ENCODE results near the gene STYXL2. TPM values are rescaled to one million over a fixed set of nuclear protein-coding genes. Genes with fewer than 3 reads are reported as not detected.

The STYXL2 gene
- total RNA-seq, 1 donor from 2014 or later, result not detected

- no peak for DNase-seq (ENCODE audit: extremely low spot score, unreplicated experiment)
- no peak for TF ChIP-seq CTCF (conservative IDR thresholded peaks at IDR 0.05)
- Mint-ChIP-seq H3K4me1 (ENCODE audit: unreplicated experiment) (peaks cover 14% of the 10 kb centered on the region), H3K4me3 (no peak overlapping the region), H3K9me3 (no peaks in the 10 kb centered on the region), H3K36me3 (no peaks in the 10 kb centered on the region), H3K27ac (no peak overlapping the region), H3K27me3 (no peaks in the 10 kb centered on the region)
Observed at GRCh38 chr1:167092653-167093052, 1.2 kb upstream of the STYXL2 start.

- H3K9me3 Mint-ChIP-seq, result no peaks in the 10 kb centered on the region
- peaks cover 14% of the 10 kb centered on the region for H3K4me1 Mint-ChIP-seq (ENCODE audit: unreplicated experiment)
- no peaks in the 10 kb centered on the region for H3K36me3 Mint-ChIP-seq
- no peaks in the 10 kb centered on the region for H3K27me3 Mint-ChIP-seq
- no peak overlapping the region for H3K4me3 Mint-ChIP-seq
- no peak for TF ChIP-seq CTCF (conservative IDR thresholded peaks at IDR 0.05)
- no peak overlapping the region for H3K27ac Mint-ChIP-seq
- DNase-seq (ENCODE audit: extremely low spot score, unreplicated experiment), result no peak
Observed at GRCh38 chr1:167094690-167095089, 815 bp downstream of the STYXL2 start.

GRCh38 chr1:167095368-167095767, 1.5 kb downstream of the STYXL2 start:
- Mint-ChIP-seq H3K4me3 (no peak overlapping the region), H3K27me3 (no peaks in the 10 kb centered on the region), H3K9me3 (no peaks in the 10 kb centered on the region), H3K36me3 (no peaks in the 10 kb centered on the region), H3K27ac (no peak overlapping the region), H3K4me1 (ENCODE audit: unreplicated experiment) (peaks cover 14% of the 10 kb centered on the region)
- DNase-seq (ENCODE audit: extremely low spot score, unreplicated experiment), result no peak
- TF ChIP-seq CTCF (conservative IDR thresholded peaks at IDR 0.05), result no peak

- H3K27me3 Mint-ChIP-seq, result no peaks in the 10 kb centered on the region
- H3K27ac Mint-ChIP-seq, result no peak overlapping the region
- no peak for TF ChIP-seq CTCF (conservative IDR thresholded peaks at IDR 0.05)
- H3K4me3 Mint-ChIP-seq, result no peak overlapping the region
- H3K4me1 Mint-ChIP-seq (ENCODE audit: unreplicated experiment), result peaks cover 16% of the 10 kb centered on the region
- no peak for DNase-seq (ENCODE audit: extremely low spot score, unreplicated experiment)
- no peaks in the 10 kb centered on the region for H3K9me3 Mint-ChIP-seq
- no peaks in the 10 kb centered on the region for H3K36me3 Mint-ChIP-seq
Observed at GRCh38 chr1:167099851-167100250, 6.0 kb downstream of the STYXL2 start.

GRCh38 chr1:167100730-167101129, 6.9 kb downstream of the STYXL2 start:
- Mint-ChIP-seq H3K27ac (no peak overlapping the region), H3K36me3 (no peaks in the 10 kb centered on the region), H3K4me3 (no peak overlapping the region), H3K27me3 (no peaks in the 10 kb centered on the region), H3K9me3 (no peaks in the 10 kb centered on the region), H3K4me1 (ENCODE audit: unreplicated experiment) (peaks cover 16% of the 10 kb centered on the region)
- no peak for TF ChIP-seq CTCF (conservative IDR thresholded peaks at IDR 0.05)
- no peak for DNase-seq (ENCODE audit: extremely low spot score, unreplicated experiment)

- H3K36me3 Mint-ChIP-seq, result no peaks in the 10 kb centered on the region
- TF ChIP-seq CTCF (conservative IDR thresholded peaks at IDR 0.05), result no peak
- H3K4me1 Mint-ChIP-seq (ENCODE audit: unreplicated experiment), result peaks cover 18% of the 10 kb centered on the region
- H3K4me3 Mint-ChIP-seq, result no peak overlapping the region
- H3K27ac Mint-ChIP-seq, result no peak overlapping the region
- no peak for DNase-seq (ENCODE audit: extremely low spot score, unreplicated experiment)
- H3K27me3 Mint-ChIP-seq, result no peaks in the 10 kb centered on the region
- H3K9me3 Mint-ChIP-seq, result no peaks in the 10 kb centered on the region
Observed at GRCh38 chr1:167101754-167102153, 7.9 kb downstream of the STYXL2 start.

Measured in type B pancreatic cell (in vitro differentiated cells).